Measurements from ENCODE around the gene FAM76B. TPM values are rescaled to one million over a fixed set of nuclear protein-coding genes. Genes with fewer than 3 reads are reported as not detected.

The FAM76B gene
- total and polyA plus RNA-seq, 9 of the 15 experiments (the other 6 are each of a cell fraction or from before 2014, with no cell fraction given): 22.5 to 60.0 (median 35.0) TPM

GRCh38 chr11:95788921-95789505 lies 569 bp downstream of the FAM76B start (continued):
- TF ChIP-seq ZBTB40 (IDR thresholded peaks at IDR 0.05) (no peak), ZBTB40 (CRISPR knock-in tag; IDR thresholded peaks at IDR 0.05) (no peak), CTCF (IDR thresholded peaks at IDR 0.05 in 2 of 3, conservative IDR thresholded peaks at IDR 0.05 in 1 of 3; ENCODE audit: insufficient read depth in 2 of 3, low read depth in 1 of 3, low read length in 3 of 3) (peak; percentile 21 to 24 (median 22); a peak in 4 of 6 replicates), ZNF23 (CRISPR knock-in tag; IDR thresholded peaks at IDR 0.05) (no peak), NKRF (IDR thresholded peaks at IDR 0.05; ENCODE audit: borderline replicate concordance) (no peak), JUN (IDR thresholded peaks at IDR 0.05; ENCODE audit: borderline replicate concordance, low read depth, low read length) (no peak), JUN (CRISPR knock-in tag; IDR thresholded peaks at IDR 0.05; ENCODE audit: borderline replicate concordance) (0 out of 2 replicates have a peak, but pooled peaks have one; percentile 16), ATF1 (CRISPR knock-in tag; IDR thresholded peaks at IDR 0.05) (no peak), ATF1 (tag; IDR thresholded peaks at IDR 0.05) (no peak), RNF219 (CRISPR knock-in tag; IDR thresholded peaks at IDR 0.05) (no peak), LCOR (CRISPR knock-in tag; IDR thresholded peaks at IDR 0.05) (no peak), EGR1 (conservative IDR thresholded peaks at IDR 0.05) (no peak), GATA2 (CRISPR knock-in tag; IDR thresholded peaks at IDR 0.05) (no peak)

All from K562 (cell line).